ENCODE data around the gene HPCAL1. TPM values are rescaled to one million over a fixed set of nuclear protein-coding genes. Genes with fewer than 3 reads are reported as not detected.

Gene HPCAL1
- total and polyA plus RNA-seq, 11 donors, result 18.9 to 63.2 (median 40.5) TPM

- peak overlapping the region in 2 of 12 donors; percentile 2 to 6 for H3K4me3 ChIP-seq
- no peaks in the 10 kb centered on the region for H3K9me3 ChIP-seq
- 58 to 73% (median 63%) methylated on average over 21 of the region's 21 CpGs for WGBS, 4 donors
- TF ChIP-seq POLR2A (IDR thresholded peaks at IDR 0.05) (no peak), CTCF (IDR thresholded peaks at IDR 0.05) (no peak)
- no peaks in the 10 kb centered on the region for H3K27me3 ChIP-seq
- DNase-seq, result peak in 1 of 5 donors; percentile 57
- ATAC-seq, result peak; percentile 3 to 43 (median 16)
- intact Hi-C loops (cut with DNase I), result loop anchor here in 6 of 10 donors (1.0 to 10.0 kb wide), 5 partner anchors 66 to 166 kb away; partner anchors contain the start of gene HPCAL1 (in 2 of the 6)
- H3K36me3 ChIP-seq, result no peaks in the 10 kb centered on the region
- peaks cover 8 to 74% (median 64%) of the 10 kb centered on the region in 12 donors for H3K4me1 ChIP-seq
- H3K27ac ChIP-seq, result peak overlapping the region; percentile 55 to 90 (median 72)
Measured at GRCh38 chr2:10400978-10401951, 98.6 kb downstream of the HPCAL1 start.

GRCh38 chr2:10402062-10402585 lies 99.4 kb downstream of the HPCAL1 start:
- H3K4me1 ChIP-seq, result peaks cover 10 to 82% (median 69%) of the 10 kb centered on the region in 12 donors
- peak overlapping the region; percentile 55 to 90 (median 72) for H3K27ac ChIP-seq
- H3K9me3 ChIP-seq, result no peaks in the 10 kb centered on the region
- no peak for TF ChIP-seq POLR2A (IDR thresholded peaks at IDR 0.05)
- TF ChIP-seq CTCF (IDR thresholded peaks at IDR 0.05), result no peak
- intact Hi-C loops (cut with DNase I), result loop anchor here in 5 of 10 donors (10.0 kb wide), 4 partner anchors 67 to 167 kb away; partner anchors contain the start of gene HPCAL1 (in 2 of the 5)
- ATAC-seq, result no peak
- H3K27me3 ChIP-seq, result no peaks in the 10 kb centered on the region
- no peak overlapping the region for H3K4me3 ChIP-seq
- H3K36me3 ChIP-seq, result no peaks in the 10 kb centered on the region
- DNase-seq, result no peak
- 78 to 88% (median 84%) methylated on average over 14 of the region's 14 CpGs for WGBS, 4 donors

GRCh38 chr2:10402653-10403215 lies 100.0 kb downstream of the HPCAL1 start:
- H3K4me1 ChIP-seq, result peaks cover 16 to 87% (median 72%) of the 10 kb centered on the region in 12 donors

More at GRCh38 chr2:10402653-10403215, 100.0 kb downstream of the HPCAL1 start:
- DNase-seq, result no peak
- ATAC-seq, result no peak
- peak overlapping the region in 2 of 12 donors; percentile 70 to 90 for H3K27ac ChIP-seq
- no peak overlapping the region for H3K4me3 ChIP-seq
- WGBS, 4 donors, result 89 to 91% (median 90%) methylated on average over 8 of the region's 8 CpGs
- no peaks in the 10 kb centered on the region for H3K27me3 ChIP-seq
- TF ChIP-seq POLR2A (IDR thresholded peaks at IDR 0.05), result no peak
- no peak for TF ChIP-seq CTCF (IDR thresholded peaks at IDR 0.05)
- no peaks in the 10 kb centered on the region for H3K36me3 ChIP-seq
- intact Hi-C loops (cut with DNase I), result loop anchor here in 5 of 10 donors (10.0 kb wide), 4 partner anchors 68 to 168 kb away; partner anchors contain the start of gene HPCAL1 (in 2 of the 5)
- no peaks in the 10 kb centered on the region for H3K9me3 ChIP-seq
